HG03095 (cell line): ENCODE measurements around the gene SLC16A4.
"Not testable (repeated sequence)": the region's sequence is repeated elsewhere in the genome, so short reads cannot be mapped to it uniquely, and the experiment has no call there.

Source experiments
- ATAC-seq: cut with Tn5 transposase; IDR thresholded peaks from one replicate; pipeline ENCODE4 v1.9.1; 2021; ENCODE audit warnings: moderate library complexity; ENCODE audit not compliant: unreplicated experiment

The SLC16A4 gene

DNA sequence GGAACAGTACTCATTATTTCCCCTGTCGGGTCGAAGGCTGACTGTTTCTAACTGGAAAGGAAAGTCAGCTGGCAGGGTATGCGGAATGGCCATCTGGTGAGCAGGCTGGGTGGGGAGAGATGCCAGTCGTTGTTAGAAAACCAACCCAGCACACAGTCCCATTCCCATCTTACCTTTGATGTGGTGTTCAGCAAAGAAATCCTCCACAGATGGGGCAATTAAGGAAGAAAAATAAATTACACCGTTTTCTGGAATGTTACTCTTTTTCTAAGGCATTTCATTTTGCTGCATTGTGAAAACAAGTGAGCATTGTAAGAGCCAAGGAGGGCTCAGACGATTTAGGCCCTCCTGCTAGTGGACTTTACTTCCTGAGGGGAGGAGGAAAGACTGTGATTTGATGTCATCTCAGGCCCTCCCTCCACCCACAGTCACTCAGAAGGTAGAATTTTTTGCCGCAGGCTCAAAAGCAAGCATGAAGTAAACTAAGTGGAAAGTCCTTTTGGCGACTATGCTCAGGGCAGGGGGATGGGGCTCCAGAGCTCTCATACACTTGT lies at the start of gene SLC16A4:
Gene SLC16A4, minus strand, starts transcription at position 335 of the 554 bp plus-strand sequence. CDS start 1,703 bp downstream, outside the sequence.
- ATAC-seq: no peak

DNA sequence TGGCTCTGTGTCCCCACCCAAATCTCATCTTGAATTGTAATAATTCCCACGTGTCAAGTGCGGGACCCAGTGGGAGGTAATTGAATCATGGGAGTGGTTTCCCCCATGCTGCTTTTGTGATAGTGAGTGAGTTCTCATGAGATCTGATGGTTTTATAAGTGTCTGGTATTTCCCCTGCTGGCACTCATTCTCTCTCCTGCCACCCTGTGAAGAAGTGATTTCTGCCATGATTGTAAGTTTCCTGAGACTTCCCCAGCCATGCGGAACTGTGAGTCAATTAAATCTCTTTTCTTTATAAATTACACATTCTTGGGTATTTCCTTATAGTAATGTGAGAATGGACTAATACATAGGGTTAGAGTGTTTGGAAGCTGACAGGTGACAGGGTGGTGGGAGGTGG lies 49.0 kb upstream of the SLC16A4 start:
- not testable (repeated sequence) for ATAC-seq

DNA sequence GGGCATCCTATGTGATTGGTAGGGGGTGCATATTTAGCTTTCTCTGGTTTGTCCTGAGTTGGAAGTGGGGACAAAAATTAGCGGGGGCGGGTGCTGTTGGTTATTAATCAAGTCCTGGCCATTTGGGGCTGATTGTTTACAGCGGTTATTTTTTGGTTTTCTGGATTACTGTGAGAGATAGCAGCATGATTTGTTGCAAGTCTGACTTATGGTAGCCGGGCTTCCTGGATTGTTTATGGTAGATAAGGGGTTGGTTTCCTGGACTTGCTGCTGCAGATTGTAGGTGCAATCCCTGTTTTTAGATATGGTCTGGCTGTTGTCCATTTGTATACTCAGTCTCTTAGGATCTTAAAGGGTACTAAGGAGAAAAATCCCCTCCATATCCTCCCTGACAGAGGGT lies 48.1 kb upstream of the SLC16A4 start:
- no peak for ATAC-seq

DNA sequence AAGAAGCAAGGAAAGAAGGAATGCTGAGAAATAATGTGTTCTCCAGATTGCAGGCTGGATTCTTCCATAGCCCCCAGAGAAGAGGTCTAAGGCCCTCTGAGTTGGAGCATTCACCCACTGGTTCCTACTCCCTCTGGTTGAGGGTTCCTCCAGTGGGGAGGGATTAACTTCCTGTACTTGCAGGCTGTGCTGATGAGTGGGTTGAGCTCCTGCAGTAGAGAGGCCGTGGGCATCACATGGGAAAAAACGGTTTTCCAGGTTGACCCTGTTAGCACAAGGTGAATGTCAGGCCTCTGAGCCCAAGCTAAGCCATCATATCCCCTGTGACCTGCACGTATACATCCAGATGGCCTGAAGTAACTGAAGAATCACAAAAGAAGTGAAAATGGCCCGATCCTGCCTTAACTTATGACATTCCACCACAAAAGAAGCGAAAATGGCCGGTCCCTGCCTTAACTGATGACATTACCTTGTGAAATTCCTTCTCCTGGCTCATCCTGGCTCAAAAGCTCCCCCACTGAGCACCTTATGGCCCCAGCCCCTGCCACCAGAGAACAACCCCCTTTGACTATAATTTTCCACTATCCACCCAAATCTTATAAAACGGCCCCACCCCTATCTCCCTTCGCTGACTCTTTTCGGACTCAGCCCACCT lies 46.9 kb upstream of the SLC16A4 start:
- ATAC-seq: not testable (repeated sequence)

DNA sequence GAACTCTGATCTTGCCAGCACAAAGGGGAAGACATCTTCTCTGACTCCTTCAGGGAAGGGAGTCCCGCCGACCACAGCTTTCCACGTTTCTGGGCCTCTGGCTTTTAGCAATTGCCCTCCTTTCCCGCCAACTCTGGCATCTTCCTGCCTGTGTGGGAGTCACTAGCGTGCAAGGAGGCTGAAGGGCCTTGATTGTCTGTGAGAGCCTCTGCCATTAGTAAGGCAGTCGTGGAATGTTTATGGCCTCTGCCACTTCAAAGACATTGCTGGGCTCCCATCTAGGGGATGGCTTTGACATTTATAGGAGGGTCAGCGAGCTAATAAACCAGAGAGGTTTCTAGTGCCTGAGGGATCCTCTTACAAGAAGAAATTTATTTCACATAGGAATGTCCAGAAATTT lies 45.8 kb upstream of the SLC16A4 start:
- ATAC-seq: no peak

DNA sequence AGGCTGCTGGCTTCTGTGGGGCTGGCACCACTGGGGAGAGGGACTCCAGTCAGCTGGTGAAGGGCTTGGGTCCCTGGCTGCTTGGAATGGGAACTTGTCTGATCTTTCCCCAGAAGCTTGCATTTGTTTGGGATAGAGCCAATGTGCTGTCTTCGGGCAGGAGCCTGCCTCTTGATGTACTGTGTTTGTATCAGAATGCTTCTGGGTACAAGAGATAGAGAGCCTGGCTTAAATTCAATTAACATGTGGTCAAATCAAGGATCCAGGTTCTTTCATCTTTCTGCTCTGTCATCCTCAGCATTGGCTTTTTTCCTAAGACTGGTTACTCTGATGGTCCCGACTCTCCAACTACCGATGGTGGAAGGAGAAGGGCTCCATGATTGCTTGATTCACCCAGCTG lies 44.1 kb upstream of the SLC16A4 start:
- no peak for ATAC-seq

DNA sequence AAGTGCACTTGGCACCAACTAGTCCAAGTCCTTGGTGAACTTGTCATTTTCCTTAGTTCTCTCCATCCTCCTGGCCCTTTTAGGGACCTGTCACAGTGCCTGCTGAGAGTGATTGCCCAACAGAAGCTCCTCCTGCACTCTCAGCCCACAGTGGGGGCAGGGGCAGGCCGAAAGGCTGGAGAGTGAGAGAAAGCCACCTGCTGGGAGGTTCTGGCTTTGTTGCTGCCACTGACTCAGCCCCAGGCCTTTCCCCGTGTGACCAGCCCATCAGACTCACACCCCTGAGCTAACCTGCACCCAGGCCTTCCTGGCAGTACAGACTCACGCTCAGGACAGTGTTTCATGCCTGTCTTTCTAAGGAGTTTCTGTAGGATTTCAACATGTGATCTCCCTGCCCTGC lies 43.0 kb upstream of the SLC16A4 start:
- ATAC-seq: no peak

DNA sequence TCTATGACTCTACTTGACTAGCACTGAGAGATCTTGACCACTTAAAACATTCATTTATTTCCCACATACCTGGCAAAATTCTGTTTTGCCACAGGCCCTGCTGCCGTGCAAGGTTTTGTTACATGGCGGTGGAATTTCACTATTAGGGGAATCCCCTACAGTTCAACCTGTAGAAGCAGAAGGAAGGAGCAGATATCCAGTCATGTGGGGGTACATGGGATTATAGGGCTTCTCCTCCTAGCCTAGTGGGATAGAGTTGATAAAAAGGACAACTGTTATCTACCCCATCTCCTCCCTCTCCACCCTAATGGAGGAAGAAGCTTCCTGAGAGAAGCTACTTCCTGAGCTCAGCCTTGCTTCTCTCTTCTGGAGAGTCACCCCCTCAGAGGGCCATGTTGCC lies 42.4 kb upstream of the SLC16A4 start:
- ATAC-seq: no peak

DNA sequence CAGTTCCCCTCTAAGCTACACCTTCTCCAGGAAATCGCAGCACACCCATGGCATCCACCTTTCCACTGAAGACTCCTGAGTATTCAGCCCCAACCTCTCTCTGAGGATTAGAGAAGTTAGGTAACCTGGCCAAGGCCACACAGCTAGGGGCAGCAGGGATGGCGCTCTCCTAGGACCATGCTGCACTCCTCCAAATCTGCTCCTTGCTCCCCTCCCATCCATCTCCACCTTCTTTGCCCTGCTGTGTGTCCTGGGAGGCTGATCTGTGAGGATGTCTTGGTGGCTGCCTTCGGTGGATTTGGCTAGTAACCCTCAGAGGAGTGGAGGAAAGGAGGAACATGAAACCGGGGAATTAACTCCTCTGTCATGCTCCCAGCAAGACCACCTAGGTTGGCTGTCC lies 40.1 kb upstream of the SLC16A4 start:
- no peak for ATAC-seq

DNA sequence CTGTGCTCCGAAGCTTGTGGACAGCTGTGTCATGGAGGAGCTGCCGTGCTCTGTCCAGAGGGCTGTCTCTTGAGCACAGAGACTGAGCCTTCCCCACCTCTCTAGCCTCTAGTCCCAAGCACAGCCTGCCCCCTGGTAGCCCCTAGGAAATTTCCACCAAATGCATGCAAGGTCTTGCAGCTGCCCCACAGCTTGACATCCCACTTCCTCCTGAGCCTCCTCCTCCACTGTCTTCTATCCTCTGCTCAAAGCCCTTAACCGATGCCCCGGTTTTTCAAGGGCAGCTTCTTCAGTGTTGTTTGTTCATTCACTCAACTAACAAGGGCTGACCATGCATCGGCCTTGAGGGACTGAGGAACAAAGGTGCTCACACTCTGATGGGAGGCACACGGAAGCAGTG lies 39.5 kb upstream of the SLC16A4 start:
- no peak for ATAC-seq

DNA sequence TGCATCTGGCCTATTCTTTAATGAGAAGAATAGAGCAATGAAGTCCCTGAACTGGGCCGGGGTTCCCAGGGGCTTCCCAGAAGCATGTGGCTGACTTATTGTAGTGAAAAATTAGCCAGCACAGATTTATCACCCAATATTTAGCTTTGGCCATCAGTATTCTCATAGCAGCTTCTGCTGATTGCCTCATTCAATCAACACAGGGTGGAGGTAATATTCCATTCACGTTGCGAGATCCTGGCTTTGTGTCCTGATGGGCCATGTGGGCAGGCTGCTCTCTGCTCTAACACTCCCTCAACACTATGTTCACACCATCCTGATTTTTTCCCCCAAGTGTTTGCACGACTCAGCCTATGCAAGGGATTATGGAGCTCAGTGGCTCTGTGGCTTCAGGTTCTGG lies 38.1 kb upstream of the SLC16A4 start:
- no peak for ATAC-seq

DNA sequence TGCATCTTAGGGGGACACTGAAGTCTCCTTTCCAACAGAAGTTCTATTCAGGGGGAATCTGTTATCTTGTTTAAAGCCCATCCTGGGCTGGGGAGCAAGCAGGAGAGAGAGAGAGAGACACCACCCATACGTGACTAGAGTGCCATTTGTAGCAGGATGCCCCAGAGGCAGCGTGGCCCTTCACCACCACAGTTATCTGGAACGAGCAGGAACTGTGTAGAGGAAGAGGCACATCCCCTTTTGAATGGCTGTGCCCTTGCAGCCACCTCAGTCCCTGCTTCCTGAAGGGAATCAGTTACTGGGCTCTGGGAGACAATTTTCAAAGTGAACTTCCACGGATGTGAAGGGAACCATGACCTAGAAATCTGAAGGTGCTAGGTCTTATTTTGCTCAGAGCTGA lies 36.0 kb upstream of the SLC16A4 start:
- ATAC-seq: no peak

DNA sequence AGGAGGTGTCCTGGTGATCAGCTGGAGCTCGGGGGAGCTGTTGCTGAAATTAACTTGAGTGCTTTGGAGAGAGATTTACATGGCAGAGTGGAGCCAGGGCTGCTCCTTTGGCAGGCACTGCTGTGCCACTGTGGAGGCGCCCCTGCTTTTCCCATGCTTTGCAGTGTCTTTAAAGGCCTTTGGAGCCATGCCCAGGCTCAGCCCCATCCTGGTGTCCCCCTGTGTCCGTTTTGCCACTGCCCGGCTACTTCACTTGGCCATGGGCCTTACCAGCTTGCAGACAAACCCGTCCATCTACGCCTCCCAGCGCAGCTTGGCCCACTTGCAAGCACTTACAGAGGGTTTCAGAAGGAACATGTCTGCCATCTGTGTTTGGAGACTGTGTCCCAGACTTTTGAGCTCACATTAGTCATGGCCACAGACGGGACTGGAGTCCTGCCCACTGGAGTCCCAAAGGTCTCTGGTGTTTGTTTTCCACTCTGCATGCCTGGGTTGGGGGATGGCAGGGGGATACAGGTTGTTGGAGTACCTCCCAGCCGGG lies 34.9 kb upstream of the SLC16A4 start:
- no peak for ATAC-seq

DNA sequence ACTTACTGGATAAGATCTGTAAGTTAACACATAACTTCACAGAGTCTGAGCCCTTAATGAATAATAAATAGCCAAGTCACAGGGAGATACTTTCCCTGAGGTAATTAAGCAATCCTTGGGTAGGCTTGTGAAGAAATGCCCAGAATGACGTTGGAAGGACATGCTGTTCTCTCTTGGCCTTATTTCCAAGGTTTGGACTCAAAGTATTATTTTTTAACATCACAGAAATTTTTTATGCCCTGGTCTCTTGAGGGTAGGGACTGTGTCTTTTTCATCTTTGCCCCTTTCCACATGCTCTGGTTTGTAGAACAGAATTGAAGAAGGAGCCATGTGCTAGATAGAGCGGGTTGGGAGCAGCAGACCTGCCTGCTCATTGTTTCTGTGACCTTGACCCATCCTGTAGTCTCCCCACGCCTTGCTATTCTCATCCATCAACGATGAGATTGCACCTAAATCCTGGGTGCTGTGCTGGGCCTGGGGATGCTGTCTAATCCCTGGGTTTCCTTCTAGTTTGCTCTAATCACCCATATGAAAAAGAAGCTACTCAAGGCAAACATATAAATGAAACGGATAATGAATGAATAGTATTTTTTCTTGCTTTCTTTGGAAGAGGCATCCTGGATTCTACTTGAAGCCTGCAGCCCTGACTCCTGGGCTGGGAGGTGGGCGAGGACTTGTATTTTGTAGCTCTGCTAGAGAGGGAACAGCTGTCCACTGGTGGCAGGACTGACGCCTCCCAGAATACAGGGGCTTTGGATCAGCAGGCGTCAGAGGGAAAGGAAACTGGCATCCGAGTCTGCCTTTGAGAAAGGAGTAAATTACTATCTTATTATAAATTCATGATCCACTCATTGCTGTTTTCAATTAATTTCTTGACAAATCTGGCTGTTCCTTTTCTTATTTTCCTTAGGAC lies 34.1 kb upstream of the SLC16A4 start:
- ATAC-seq: no peak

DNA sequence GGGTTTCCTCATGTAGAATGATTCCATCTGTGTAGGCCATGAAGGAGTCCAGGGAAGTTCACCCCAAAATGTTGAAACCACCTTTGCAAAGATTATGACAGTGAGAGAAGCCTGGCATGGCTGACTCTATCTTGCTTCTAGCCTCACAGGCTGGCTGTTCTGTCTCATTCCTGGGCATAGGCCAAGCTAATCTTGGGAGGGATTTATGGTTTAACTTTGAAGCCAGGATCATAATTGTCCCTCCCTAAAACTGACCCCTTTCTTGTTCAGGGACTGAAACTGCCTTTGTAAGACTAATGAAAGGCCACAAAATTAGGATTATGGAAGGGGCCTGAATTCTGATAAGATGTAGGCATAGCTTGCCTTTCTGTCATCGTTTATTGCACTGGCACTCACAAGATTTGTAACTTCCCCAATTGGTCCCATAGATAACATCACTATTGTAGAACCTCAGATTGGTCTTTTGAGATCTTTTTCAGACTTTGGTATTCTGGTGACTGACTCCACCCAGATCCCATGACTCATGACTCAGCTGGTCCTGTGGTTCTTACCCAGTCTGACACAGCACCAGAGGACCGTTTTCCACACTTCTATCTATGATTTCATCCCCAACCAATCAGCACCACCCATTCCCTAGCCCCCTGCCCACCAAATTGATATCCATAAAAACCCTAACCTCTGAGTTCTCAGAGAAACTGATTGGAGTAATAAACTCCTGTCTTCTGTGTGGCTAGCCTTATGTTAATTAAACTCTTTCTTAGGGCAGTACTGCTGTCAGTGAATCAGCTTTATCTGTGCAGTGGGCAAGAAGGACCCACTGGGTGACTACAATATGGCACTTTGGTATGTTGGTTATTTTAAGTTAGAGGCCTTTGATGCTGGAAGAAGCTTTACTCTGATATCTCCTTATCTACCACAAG lies 30.3 kb upstream of the SLC16A4 start:
- ATAC-seq: no peak

DNA sequence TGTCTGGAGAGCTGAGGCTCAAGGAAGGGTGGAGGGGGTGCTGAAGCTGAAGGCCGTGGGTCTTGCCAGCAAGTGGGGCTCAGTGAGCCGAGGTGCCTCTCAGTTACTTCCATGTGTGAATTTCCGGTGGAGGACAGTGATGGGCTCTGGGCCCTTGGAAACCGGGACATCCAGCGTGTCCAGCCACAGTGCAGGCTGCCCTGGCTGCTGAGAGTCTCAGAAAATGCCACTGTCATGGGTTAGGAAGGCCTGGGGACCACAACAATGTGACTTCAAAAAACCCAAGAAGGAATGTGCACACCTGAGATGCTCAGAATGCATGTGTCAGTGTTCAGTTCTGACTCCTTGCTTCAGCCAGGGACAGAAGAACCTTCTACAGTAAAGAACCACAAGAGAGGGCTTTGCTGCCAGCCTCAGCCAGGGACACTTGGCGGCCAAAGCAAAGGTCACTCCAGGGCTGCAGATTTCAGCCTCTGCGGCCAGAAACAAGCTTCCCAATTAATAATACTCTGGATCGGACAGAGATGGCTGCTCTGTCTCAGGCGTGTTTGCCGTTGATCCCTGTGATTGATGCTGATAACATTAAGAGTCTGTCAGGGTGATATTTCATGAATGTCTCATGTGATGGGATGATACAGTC lies 29.3 kb upstream of the SLC16A4 start:
- ATAC-seq: no peak

DNA sequence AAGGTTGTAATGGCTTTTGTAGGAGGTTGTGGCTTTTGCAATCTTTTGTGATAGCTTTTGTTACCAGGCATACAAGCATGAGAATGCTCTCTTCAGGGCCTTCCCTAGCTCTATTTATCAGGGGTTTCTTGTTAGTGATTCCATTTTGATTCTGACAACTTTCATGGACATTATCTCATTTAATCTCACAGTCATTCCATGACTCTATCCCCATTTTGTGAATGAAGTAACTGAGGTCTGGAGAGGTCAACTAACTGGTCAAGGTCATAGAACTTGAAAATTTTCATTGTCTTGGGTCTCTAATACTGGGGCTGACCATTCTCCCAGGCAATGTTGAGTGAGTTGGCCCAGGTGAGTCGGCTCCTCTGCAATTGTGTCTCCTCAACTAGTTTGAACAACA lies 27.9 kb upstream of the SLC16A4 start:
- no peak for ATAC-seq

DNA sequence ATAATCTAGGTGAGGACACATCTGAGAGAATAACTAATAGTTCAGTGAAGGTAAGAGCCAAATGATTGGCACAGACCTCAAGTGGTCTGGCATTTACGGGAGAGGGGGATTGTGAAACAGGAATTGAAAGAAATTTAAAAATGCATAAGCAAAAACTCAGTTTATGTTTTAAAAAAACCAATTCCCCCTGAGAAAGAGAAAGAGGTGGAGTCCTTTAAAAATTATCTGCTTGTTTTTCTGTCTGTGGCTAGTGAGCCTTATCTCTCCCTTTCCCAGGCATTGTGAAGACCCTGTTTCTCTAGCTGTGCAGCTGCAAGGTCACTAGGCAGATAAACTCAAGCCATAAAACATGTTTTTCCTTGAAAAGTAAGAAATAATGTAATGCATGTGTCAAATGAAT lies 22.2 kb upstream of the SLC16A4 start:
- ATAC-seq: not testable (repeated sequence)

DNA sequence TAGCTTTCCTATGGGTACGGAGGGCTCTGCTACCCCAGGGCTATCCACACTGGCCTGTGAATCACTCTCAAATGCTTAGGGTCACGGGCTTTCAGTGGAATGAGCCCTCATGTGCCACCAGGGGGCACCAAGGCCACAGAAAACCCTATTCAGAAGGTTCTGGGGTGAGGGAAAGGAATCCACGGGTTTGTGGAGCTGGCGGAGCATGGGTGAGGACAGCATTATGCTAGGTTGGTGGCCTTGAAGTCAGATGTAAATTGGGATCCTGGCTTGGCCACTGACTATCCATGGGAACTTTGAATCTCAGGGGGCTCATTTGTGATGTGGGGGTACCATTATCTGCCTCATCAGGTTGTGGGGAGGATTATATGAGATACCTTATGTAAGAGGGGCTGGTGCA lies 21.8 kb upstream of the SLC16A4 start:
- ATAC-seq: no peak

DNA sequence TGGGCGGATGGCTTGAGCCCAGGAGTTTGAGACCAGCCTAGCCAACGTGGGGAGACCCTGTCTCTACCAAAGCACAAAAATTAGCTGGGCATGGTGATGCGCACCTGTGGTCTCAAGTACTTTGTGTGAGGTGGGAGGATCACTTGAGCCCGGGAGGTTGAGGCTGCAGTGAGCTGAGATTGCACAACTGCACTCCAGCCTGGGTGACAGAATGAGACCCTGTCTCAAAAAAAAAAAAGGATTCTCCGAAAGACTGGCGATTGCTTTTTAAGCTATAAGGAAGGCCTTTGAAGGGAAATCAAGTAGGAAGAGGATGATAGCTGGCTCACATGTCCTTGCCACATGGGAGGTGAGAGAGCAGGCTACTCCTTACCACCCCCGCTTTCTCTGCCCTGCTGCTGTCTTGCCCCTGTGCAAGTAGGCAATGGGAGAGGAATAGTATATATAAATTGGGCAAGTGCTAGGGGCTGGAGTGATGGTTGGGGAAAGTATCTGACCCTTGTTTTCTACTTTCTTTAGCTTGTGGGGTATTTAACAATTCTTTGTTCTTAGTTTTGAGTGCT lies 20.4 kb upstream of the SLC16A4 start:
- no peak for ATAC-seq
